ENCODE measurements around the gene ITGAE. TPM values are rescaled to one million over a fixed set of nuclear protein-coding genes. Genes with fewer than 3 reads are reported as not detected.

ITGAE gene
- total and polyA plus RNA-seq, 2 experiments from 2014 or later: 11.7 to 44.9 TPM

DNA sequence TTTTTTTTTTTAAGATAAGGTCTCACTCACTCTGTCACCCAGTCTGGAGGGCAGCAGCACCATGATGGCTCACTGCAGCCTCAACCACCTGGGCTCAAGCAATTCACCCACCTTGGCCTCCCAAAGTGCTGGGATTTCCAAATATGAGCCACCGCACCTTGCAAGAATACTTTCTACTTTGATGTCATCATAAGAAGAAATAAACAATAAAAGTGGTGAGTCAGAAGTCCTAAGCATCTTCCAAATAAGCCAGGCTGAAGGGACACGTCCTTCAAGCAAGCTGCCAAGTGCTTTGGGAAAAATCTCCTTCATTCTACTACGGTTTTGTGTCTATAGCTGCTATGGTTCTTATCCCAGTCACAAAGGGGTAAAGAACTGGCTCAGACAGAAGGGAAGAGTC is 57.0 kb downstream of the ITGAE start:
- H3K27me3 Mint-ChIP-seq (ENCODE audit: insufficient read depth, low read depth, poor library complexity): peaks cover 9% of the 10 kb centered on the region
- no peaks in the 10 kb centered on the region for H3K36me3 Mint-ChIP-seq (ENCODE audit: low read depth)
- ATAC-seq: no peak

DNA sequence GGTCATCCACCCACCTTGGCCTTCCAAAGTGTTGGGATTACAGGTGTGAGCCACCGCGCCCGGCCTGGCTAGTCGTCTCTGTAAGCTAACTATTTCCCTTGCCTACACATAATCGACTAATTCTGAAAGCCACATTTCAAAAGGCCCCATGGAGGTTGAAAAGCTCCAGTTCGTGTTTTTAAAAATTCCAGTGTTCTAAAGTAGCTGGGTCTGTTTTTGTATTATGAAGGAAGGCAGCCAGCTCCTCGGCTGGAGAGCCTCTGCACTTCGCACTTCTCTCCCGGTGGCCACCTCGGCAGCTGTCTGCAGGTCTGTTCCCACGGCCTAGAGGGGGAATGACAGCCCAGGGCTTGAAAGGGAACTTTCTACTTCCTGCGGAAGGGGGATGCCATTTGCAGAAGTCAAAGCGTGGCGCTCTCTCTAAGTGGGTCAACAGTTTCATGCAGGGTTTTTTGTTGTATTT is 60.3 kb downstream of the ITGAE start:
- Mint-ChIP-seq H3K27me3 (ENCODE audit: insufficient read depth, low read depth, poor library complexity) (peaks cover 10% of the 10 kb centered on the region), H3K4me3 (no peak overlapping the region), H3K36me3 (ENCODE audit: low read depth) (no peaks in the 10 kb centered on the region), H3K4me1 (peaks cover 28% of the 10 kb centered on the region), H3K27ac (0 out of 2 replicates have a peak overlapping the region, but pooled peaks have one; percentile 36), H3K9me3 (0 out of 3 replicates have a peak, but pooled peaks cover 3% of the 10 kb centered on the region)
- peak overlapping the region; percentile 23; the same call in 1 of the 2 replicates for H2AFZ ChIP-seq
- DNase-seq (ENCODE audit: low spot score) (no peak), ATAC-seq (peak; percentile 12)
- no peaks in the 10 kb centered on the region for H4K20me1 ChIP-seq (replicated peaks; ENCODE audit: insufficient read depth)
- H3K9me2 ChIP-seq (ENCODE audit: insufficient read depth): no peaks in the 10 kb centered on the region
- peaks cover 10% of the 10 kb centered on the region; the same call in 1 of the 2 replicates for H3F3A ChIP-seq (replicated peaks; ENCODE audit: low read depth)
- H3K27ac ChIP-seq (ENCODE audit: low read depth): no peak overlapping the region
- H3K4me3 ChIP-seq: no peak overlapping the region
- peaks cover 24% of the 10 kb centered on the region; the same call in 1 of the 2 replicates for H3K4me1 ChIP-seq (ENCODE audit: insufficient read depth)
- H3K4me2 ChIP-seq: no peak overlapping the region
- H3K79me2 ChIP-seq (replicated peaks; ENCODE audit: insufficient read depth): no peaks in the 10 kb centered on the region
- H3K27me3 ChIP-seq (ENCODE audit: insufficient read depth): no peaks in the 10 kb centered on the region
- no peaks in the 10 kb centered on the region for H3K36me3 ChIP-seq (ENCODE audit: insufficient read depth)
- TF ChIP-seq CREB1 (CRISPR knock-in tag; IDR thresholded peaks at IDR 0.05; ENCODE audit: low read depth): no peak
- TF ChIP-seq EZH2 (IDR thresholded peaks at IDR 0.05; ENCODE audit: low read depth, unreplicated experiment): no peak
- no peak for TF ChIP-seq JUNB (IDR thresholded peaks at IDR 0.05; ENCODE audit: unreplicated experiment)
- TF ChIP-seq NANOG (IDR thresholded peaks at IDR 0.05; ENCODE audit: borderline replicate concordance): no peak

More for the DNA sequence above, 57.0 kb downstream of the ITGAE start:
- 0 out of 3 replicates have a peak, but pooled peaks cover 3% of the 10 kb centered on the region for H3K9me3 Mint-ChIP-seq
- Histone ChIP-seq H3K27me3 (ENCODE audit: insufficient read depth) (no peaks in the 10 kb centered on the region), H2AFZ (no peak overlapping the region), H3K79me2 (replicated peaks; ENCODE audit: insufficient read depth) (no peaks in the 10 kb centered on the region), H3K9me2 (ENCODE audit: insufficient read depth) (no peaks in the 10 kb centered on the region), H3K4me2 (no peak overlapping the region), H3K4me1 (ENCODE audit: insufficient read depth) (peaks cover 13% of the 10 kb centered on the region; the same call in 1 of the 2 replicates), H3K36me3 (ENCODE audit: insufficient read depth) (no peaks in the 10 kb centered on the region), H4K20me1 (replicated peaks; ENCODE audit: insufficient read depth) (no peaks in the 10 kb centered on the region), H3F3A (replicated peaks; ENCODE audit: low read depth) (peaks cover 7% of the 10 kb centered on the region; the same call in 1 of the 2 replicates), H3K4me3 (no peak overlapping the region), H3K27ac (ENCODE audit: low read depth) (no peak overlapping the region)
- no peak for DNase-seq (ENCODE audit: low spot score)
- H3K4me1 Mint-ChIP-seq: peaks cover 16% of the 10 kb centered on the region
- TF ChIP-seq CREB1 (CRISPR knock-in tag; IDR thresholded peaks at IDR 0.05; ENCODE audit: low read depth): no peak
- TF ChIP-seq, protein P1, sequence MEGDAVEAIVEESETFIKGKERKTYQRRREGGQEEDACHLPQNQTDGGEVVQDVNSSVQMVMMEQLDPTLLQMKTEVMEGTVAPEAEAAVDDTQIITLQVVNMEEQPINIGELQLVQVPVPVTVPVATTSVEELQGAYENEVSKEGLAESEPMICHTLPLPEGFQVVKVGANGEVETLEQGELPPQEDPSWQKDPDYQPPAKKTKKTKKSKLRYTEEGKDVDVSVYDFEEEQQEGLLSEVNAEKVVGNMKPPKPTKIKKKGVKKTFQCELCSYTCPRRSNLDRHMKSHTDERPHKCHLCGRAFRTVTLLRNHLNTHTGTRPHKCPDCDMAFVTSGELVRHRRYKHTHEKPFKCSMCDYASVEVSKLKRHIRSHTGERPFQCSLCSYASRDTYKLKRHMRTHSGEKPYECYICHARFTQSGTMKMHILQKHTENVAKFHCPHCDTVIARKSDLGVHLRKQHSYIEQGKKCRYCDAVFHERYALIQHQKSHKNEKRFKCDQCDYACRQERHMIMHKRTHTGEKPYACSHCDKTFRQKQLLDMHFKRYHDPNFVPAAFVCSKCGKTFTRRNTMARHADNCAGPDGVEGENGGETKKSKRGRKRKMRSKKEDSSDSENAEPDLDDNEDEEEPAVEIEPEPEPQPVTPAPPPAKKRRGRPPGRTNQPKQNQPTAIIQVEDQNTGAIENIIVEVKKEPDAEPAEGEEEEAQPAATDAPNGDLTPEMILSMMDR (conservative IDR thresholded peaks at IDR 0.05; ENCODE audit: low read depth in 2 of 2): no peak
- TF ChIP-seq ZNF331 (CRISPR knock-in tag; IDR thresholded peaks at IDR 0.05; ENCODE audit: low read depth): no peak
- TF ChIP-seq, protein P2, sequence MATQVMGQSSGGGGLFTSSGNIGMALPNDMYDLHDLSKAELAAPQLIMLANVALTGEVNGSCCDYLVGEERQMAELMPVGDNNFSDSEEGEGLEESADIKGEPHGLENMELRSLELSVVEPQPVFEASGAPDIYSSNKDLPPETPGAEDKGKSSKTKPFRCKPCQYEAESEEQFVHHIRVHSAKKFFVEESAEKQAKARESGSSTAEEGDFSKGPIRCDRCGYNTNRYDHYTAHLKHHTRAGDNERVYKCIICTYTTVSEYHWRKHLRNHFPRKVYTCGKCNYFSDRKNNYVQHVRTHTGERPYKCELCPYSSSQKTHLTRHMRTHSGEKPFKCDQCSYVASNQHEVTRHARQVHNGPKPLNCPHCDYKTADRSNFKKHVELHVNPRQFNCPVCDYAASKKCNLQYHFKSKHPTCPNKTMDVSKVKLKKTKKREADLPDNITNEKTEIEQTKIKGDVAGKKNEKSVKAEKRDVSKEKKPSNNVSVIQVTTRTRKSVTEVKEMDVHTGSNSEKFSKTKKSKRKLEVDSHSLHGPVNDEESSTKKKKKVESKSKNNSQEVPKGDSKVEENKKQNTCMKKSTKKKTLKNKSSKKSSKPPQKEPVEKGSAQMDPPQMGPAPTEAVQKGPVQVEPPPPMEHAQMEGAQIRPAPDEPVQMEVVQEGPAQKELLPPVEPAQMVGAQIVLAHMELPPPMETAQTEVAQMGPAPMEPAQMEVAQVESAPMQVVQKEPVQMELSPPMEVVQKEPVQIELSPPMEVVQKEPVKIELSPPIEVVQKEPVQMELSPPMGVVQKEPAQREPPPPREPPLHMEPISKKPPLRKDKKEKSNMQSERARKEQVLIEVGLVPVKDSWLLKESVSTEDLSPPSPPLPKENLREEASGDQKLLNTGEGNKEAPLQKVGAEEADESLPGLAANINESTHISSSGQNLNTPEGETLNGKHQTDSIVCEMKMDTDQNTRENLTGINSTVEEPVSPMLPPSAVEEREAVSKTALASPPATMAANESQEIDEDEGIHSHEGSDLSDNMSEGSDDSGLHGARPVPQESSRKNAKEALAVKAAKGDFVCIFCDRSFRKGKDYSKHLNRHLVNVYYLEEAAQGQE (IDR thresholded peaks at IDR 0.05; ENCODE audit: unreplicated experiment): no peak
- TF ChIP-seq ZNF114 (CRISPR knock-in tag; IDR thresholded peaks at IDR 0.05): no peak
- H3K27ac Mint-ChIP-seq: no peak overlapping the region
- no peak overlapping the region for H3K4me3 Mint-ChIP-seq

Data from GM23338 (cell line).